Central memory CD4-positive, alpha-beta T cell (primary cell): Measurements from ENCODE around the gene OTOP3.
A peak's percentile ranks its signal among the peaks of the same experiment; 100 is the strongest.

Experiments used
- DNase-seq: peaks from one replicate; pipeline ENCODE4 v3.0.0; 2022

OTOP3 gene

GRCh38 chr17:74943808-74944522 lies 8.3 kb downstream of the OTOP3 start:
- no peak for DNase-seq

DNA sequence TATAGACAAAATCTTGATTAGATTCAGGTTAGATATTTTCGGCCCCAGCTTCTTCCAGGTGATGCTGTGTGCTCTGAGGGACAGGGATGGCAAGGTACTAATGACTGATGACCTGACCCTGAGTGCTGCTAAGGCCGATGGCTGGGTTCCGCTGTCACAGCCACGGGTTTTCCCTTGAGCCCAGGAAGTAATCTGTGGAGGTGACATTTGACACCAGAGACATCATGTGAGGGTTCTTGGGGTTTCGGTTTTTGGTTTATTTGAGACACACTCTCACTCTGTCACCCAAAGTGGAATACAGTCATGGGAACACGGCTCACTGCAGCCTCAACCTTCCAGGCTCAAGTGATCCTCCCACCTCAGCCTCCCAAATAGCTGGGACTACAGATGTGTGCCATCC lies 9.8 kb downstream of the OTOP3 start:
- DNase-seq = no peak

DNA sequence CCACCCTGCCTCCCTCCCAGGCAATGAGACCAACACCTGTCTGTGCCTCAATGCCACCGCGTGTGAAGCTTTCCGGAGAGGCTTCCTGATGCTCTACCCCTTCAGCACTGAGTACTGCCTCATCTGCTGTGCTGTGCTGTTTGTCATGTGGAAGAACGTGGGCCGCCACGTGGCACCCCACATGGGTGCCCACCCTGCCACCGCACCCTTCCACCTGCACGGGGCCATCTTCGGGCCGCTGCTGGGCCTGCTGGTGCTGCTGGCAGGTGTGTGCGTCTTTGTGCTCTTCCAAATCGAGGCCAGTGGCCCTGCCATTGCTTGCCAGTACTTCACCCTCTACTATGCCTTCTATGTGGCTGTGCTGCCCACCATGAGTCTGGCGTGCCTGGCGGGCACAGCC lies 10.9 kb downstream of the OTOP3 start:
- DNase-seq = no peak

GRCh38 chr17:74947041-74947754 lies 11.5 kb downstream of the OTOP3 start:
- DNase-seq = no peak

GRCh38 chr17:74949455-74950115 lies 13.9 kb downstream of the OTOP3 start:
- no peak for DNase-seq

- DNase-seq = no peak
Observed at GRCh38 chr17:74950207-74950606, 14.5 kb downstream of the OTOP3 start.

GRCh38 chr17:74951065-74951464 lies 15.4 kb downstream of the OTOP3 start:
- DNase-seq = no peak

DNA sequence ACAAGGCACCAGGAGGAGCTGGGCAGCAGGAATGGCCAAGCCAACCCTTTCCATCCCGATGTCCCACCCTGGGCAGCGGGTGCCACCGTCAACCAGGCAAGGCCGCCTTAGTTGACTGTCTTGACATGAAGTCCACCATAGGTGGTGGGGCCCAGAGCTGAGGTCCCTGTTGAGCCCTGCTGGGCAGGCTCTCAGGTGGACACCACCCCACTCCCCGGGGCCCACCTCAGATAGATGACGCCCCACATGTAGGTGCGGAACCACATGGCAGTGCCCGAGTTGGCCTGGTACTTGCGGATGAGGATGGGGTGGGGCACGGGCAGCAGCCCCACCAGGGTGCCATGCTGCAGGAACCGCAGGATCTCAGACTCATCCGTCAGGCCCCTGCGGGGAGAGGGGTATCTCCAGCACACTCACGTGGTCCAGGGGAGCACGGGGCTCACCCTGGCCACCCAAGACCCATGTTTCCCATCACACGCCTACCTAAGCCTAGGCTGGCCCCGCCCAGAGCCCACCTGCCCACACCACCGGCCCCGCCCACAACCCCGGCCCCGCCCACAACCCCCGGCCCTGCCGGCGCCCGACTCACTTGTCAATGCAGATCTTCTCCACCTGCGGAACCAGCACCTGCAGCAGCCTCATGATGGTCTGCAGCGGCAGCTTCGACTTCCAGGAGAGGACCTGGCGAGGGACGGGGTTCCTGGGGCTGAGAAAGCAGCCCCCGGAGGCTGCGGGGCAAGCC lies 16.2 kb downstream of the OTOP3 start:
- DNase-seq = no peak

- DNase-seq = no peak
Observed at GRCh38 chr17:74952431-74953133, 16.9 kb downstream of the OTOP3 start.

GRCh38 chr17:74953134-74953687 lies 17.5 kb downstream of the OTOP3 start:
- no peak for DNase-seq

- DNase-seq = no peak
Observed at GRCh38 chr17:74954115-74954514, 18.4 kb downstream of the OTOP3 start.

- no peak for DNase-seq
Observed at GRCh38 chr17:74954665-74955421, 19.1 kb downstream of the OTOP3 start.

- DNase-seq = no peak
Observed at GRCh38 chr17:74956093-74956492, 20.4 kb downstream of the OTOP3 start.

DNA sequence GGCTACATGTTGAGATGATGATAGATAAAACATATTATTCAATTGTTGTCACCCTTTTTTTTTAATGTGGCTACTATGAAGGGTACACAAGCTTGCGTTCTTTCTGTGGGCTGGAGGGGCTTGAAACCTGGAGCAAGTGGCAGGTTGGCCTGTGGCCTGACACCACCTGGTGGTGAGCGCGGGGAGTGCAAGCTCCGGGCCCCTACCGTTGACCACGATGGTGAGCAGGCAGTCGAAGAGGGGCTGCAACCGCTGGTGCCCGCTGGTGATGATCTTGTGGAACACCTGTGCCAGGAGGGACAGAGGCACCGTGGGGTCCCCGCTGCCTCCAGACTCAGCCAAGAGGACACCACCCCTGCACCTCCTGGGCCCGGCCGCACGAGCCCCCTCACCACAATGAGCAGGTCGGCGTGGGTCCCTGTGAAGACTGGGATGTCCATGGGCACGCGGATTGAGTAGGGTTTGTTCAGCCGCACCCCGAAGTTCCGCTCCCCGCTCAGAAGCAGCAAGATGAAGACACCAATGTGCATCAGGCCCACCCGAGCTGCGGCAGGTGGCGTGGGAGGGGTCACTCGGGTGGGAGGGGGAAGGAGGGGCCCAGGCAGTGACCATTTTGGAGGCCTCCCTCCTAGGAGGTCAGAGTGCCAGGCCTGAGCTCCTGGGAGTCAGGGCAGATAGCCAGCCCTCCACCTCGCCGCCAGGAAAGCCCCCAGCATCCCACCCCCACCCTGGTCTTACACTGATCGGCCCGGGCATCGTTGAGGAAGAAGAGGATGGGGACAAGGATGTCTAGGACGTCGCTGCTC lies 22.4 kb downstream of the OTOP3 start:
- DNase-seq = peak; percentile 56

DNA sequence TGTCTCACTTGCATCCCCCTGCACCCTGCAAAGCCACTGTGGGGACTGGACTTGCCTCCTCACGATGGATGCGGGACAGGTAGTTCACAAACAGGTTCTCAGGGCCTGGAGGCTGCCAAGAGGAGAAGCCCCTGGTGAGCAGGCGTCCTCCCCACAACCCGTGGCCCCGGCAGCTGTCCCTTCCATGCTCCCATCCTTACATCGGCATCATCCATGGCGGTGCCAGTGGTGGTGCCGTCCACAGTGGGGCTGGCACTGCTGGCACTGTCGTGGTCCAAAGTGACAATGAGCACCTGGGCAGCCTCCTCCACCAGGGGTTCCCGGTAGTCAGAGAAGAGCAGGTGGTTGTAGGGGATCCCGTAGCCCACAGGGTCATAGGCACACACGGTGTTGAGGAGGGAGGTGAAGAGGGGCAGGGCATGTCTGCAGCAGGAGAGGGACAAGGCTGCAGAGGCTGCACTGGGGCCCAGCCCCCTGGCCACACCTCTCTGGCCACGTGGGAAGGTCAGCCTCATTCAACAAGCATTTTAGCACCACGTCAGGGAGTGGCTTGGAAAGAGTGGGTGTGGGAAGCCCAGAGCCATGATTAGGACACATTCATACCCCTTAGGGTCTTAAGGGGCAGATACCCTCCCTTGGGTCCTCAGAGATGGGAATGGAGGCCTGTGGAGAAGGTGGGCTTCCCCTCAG lies 24.3 kb downstream of the OTOP3 start:
- DNase-seq = no peak

GRCh38 chr17:74960570-74961342 lies 25.1 kb downstream of the OTOP3 start:
- DNase-seq = peak; percentile 17

DNA sequence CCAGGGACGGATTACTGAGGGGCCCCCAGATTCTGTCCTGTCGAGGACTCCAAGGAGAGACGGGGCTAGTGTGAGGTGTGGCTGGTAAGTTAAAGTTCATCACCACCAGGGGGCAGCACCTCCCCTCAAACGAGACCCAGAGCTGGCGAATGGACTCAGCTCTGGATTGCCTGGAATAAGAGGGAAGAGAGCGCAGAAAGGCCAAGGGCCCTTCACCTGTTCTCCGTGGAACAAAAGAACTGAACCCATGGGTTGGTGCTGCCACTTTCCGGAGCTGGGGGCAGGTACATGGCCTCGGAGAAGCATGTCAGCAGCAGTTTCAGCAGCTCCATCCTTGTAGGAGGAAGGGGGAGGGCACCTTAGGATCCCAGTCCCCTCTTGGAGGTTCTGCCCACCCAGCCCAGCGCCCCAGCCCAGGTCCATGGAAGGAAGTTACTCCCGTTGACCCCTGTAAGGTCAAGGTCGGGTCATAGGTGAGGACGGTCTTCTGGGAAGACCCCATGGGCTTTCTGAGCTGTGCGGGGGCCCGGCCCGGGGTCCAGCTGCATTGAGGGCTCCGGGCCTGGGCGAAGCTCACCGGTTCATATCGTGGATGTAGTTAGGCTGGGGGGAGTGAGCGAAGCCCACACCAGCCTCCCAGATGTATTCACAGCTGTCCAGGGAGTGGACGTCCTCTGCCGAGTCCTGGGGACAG lies 26.1 kb downstream of the OTOP3 start:
- DNase-seq = peak; percentile 75

DNA sequence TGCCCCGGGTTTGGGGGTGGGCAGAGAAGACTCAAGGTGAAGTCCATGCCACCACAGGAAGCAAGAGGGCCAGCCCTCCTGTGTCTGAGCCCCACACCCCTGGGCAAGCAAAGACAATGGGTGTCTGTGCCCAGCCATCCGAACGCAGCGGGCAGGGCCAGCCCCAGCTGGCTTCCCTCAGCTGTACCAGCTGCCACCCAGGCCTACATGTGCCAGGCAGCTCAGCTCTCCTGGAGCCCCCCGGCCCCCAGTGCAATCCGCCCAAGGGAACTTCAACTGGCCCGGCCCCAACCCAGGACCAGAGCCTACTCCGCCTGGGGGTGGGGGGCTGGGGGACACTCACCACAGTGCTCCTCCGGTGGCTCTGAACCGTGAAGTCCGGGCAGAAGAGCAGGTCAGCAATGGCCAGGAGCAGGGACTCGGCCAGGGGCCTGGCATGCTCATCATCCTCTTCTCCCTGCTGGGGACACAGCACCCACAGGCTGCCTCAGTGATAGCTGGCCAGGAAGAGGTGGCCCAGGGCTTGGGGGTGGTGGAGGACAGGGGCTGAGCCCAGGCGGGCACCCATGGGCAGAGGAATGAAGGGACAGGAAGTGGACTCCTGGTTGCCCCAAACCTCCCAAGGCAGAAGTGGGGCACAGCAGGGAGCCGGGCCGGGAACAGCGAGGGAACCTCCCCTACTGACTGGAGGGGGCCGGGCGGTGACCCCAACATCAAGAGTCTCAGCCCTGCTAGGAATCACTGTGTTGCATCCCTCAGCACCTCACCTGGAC lies 27.1 kb downstream of the OTOP3 start:
- no peak for DNase-seq
